CD14-positive monocyte (primary cell): ENCODE data around the gene RBKS. TPM values are rescaled to one million over a fixed set of nuclear protein-coding genes. Genes with fewer than 3 reads are reported as not detected.
A peak's percentile ranks its signal among the peaks of the same experiment; 100 is the strongest.

Experiments
- DNase-seq, 3 donors: peaks; one replicate each; pipeline ENCODE4 v3.0.0-alpha.2; 2011 to 2022
- H2AFZ ChIP-seq: 2 replicates; pipeline ENCODE4 v1.6.0; 2012; ENCODE audit warnings: mild to moderate bottlenecking, low read depth, low read length, inconsistent platforms; ENCODE audit not compliant: insufficient read depth, poor library complexity, severe bottlenecking
- H3K27ac ChIP-seq, 2 donors: 1 replicate in 1 of 2; 2 replicates in 1 of 2; pipeline ENCODE4 v1.5.1; 2012 to 2013; ENCODE audit warnings: low read length in 2 of 2, control low read depth in 1 of 2, inconsistent platforms in 1 of 2, low read depth in 1 of 2, mild to moderate bottlenecking in 1 of 2
- H3K27me3 ChIP-seq, 2 donors: one replicate each; pipeline versions ENCODE4 v1.6.0 to v1.6.1; 2011 to 2013; ENCODE audit warnings: low read length in 2 of 2; ENCODE audit not compliant: control insufficient read depth in 2 of 2, insufficient read depth in 2 of 2
- H3K36me3 ChIP-seq, 2 donors: replicated peaks in 1 of 2; 1 replicate in 1 of 2; 2 replicates in 1 of 2; pipeline versions ENCODE4 v1.5.1 to v1.6.1; 2012 to 2013; ENCODE audit warnings: low read length in 2 of 2, control low read depth in 1 of 2, inconsistent platforms in 1 of 2, mild to moderate bottlenecking in 1 of 2; ENCODE audit not compliant: insufficient read depth in 2 of 2, control insufficient read depth in 1 of 2
- H3K4me1 ChIP-seq, 2 donors: 1 replicate in 1 of 2; 2 replicates in 1 of 2; pipeline versions ENCODE4 v1.5.1 to v1.6.1; 2012 to 2013; ENCODE audit warnings: low read length in 2 of 2, control low read depth in 1 of 2, inconsistent platforms in 1 of 2, mild to moderate bottlenecking in 1 of 2, moderate library complexity in 1 of 2; ENCODE audit not compliant: insufficient read depth in 2 of 2, control insufficient read depth in 1 of 2
- H3K4me2 ChIP-seq: replicated peaks from 2 replicates; pipeline ENCODE3; 2012; ENCODE audit warnings: low read length, moderate library complexity, mild to moderate bottlenecking; ENCODE audit not compliant: poor library complexity, severe bottlenecking; ENCODE audit errors: extremely low read depth
- H3K4me3 ChIP-seq, 3 experiments: fragments of 200-600 bp in 1 of 3; sonication (generic) in 1 of 3; replicated peaks in 1 of 3; 1 replicate in 2 of 3; 2 replicates in 1 of 3; pipeline ENCODE4 v1.5.1; 2011 to 2013; ENCODE audit warnings: low read length in 3 of 3, mild to moderate bottlenecking in 3 of 3, control low read depth in 2 of 3, low read depth in 2 of 3, inconsistent platforms in 1 of 3, moderate library complexity in 1 of 3
- H3K79me2 ChIP-seq: 2 replicates; pipeline ENCODE4 v1.6.0; 2012; ENCODE audit warnings: mild to moderate bottlenecking, control low read depth, inconsistent platforms, low read length, moderate library complexity; ENCODE audit not compliant: insufficient read depth
- H3K9ac ChIP-seq: 2 replicates; pipeline ENCODE4 v1.6.0; 2017; ENCODE audit warnings: low read length, mild to moderate bottlenecking; ENCODE audit not compliant: insufficient read depth, poor library complexity, severe bottlenecking
- H3K9me3 ChIP-seq, 2 donors: replicated peaks in 1 of 2; 1 replicate in 1 of 2; 2 replicates in 1 of 2; pipeline versions ENCODE4 v1.5.1 to v1.6.1; 2012 to 2013; ENCODE audit warnings: low read length in 2 of 2, control low read depth in 1 of 2; ENCODE audit not compliant: control insufficient read depth in 1 of 2, insufficient read depth in 1 of 2
- H4K20me1 ChIP-seq: 2 replicates; pipeline ENCODE4 v1.6.0; 2012; ENCODE audit warnings: mild to moderate bottlenecking, low read length, control low read depth, moderate library complexity; ENCODE audit not compliant: insufficient read depth
- H3K27ac Mint-ChIP-seq, 7 donors: one replicate each; pipeline ENCODE4 v1.8.0; 2020; ENCODE audit warnings: mild to moderate bottlenecking in 7 of 7, mixed read lengths in 7 of 7, moderate library complexity in 6 of 7, inconsistent platforms in 2 of 7
- H3K27me3 Mint-ChIP-seq, 3 donors: one replicate each; pipeline ENCODE4 v1.8.0; 2021 to 2022; ENCODE audit warnings: low read depth in 3 of 3, mild to moderate bottlenecking in 3 of 3, mixed read lengths in 3 of 3, moderate library complexity in 3 of 3, inconsistent platforms in 1 of 3
- H3K36me3 Mint-ChIP-seq, 2 donors: one replicate each; pipeline ENCODE4 v1.8.0; 2020; ENCODE audit warnings: mixed read lengths in 2 of 2, inconsistent platforms in 1 of 2, mild to moderate bottlenecking in 1 of 2
- H3K4me1 Mint-ChIP-seq: one replicate; pipeline ENCODE4 v1.8.0; 2020; ENCODE audit warnings: mild to moderate bottlenecking, mixed read lengths
- H3K4me3 Mint-ChIP-seq, 2 donors: one replicate each; pipeline ENCODE4 v1.8.0; 2020; ENCODE audit warnings: mild to moderate bottlenecking in 2 of 2, mixed read lengths in 2 of 2, moderate library complexity in 1 of 2
- H3K9me3 Mint-ChIP-seq, 7 donors: one replicate each; pipeline ENCODE4 v1.8.0; 2020 to 2022; ENCODE audit warnings: mixed read lengths in 7 of 7, mild to moderate bottlenecking in 6 of 7, moderate library complexity in 6 of 7, inconsistent platforms in 2 of 7
- CTCF ChIP-seq: fragments of 200-600 bp; IDR thresholded peaks from one replicate; pipeline ENCODE4 v1.8.0; 2022; ENCODE audit warnings: antibody characterized with exemption, mild to moderate bottlenecking
- WGBS: methylation state at CpG from one replicate; pipeline ENCODE4 v1.1.5; 2013; ENCODE audit warnings: missing lambda C conversion rate; ENCODE audit not compliant: insufficient coverage; 5-methylcytosine and 5-hydroxymethylcytosine counted together
- intact Hi-C, 2 donors: fragments of 100-400 bp; cut with micrococcal nuclease; formaldehyde crosslinking; loops; one replicate each; pipeline versions ENCODE4 v1.15.0 to v1.15.1; 2023
- polyA plus RNA-seq, 3 donors: library from polyadenylated mRNA; depleted of rRNA in 1 of 3; unstranded in 2 of 3; stranded (reverse) in 1 of 3; fragments of 300-500 nt in 2 of 3; fragments of >200 nt in 1 of 3; fragmentation: Illumina TruSeq in 2 of 3; gene quantifications; 1 replicate in 2 of 3; 2 replicates in 1 of 3; pipeline ENCODE4 v1.2.3, GENCODE V29; 2012 to 2021

RBKS gene
- polyA plus RNA-seq, 3 donors: 3.9 to 39.1 (median 4.3) TPM

DNA sequence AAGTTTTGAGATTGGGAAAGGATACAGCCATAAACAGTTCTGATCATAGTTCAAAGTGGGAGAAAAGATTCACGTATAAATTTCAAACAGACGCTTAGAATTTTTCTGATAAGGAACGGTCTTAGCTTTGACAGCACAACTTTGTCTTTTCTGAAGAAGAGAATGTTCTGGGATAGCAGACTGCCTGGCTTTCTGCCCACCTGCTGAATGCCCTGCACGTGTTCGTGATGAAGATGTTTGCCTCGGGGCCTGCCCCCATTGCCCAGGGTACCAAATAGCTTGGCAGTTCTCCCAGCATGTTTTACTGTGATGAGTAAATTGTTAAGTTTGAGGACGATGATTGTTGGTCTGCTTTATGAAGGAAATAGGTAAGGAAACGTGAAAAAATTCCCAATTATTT lies 114.1 kb downstream of the RBKS start:
- Histone ChIP-seq H3K9ac (no peak overlapping the region), H3K27me3 (no peaks in the 10 kb centered on the region), H3K27ac (peak overlapping the region in 1 of 2 donors; percentile 18), H3K9me3 (no peaks in the 10 kb centered on the region), H3K4me2 (no peak overlapping the region), H4K20me1 (peaks cover 16% of the 10 kb centered on the region), H3K4me3 (no peak overlapping the region), H2AFZ (no peak overlapping the region), H3K79me2 (peaks cover 98% of the 10 kb centered on the region), H3K36me3 (peaks cover 13 to 63% of the 10 kb centered on the region in 2 donors), H3K4me1 (peaks cover 33 to 67% of the 10 kb centered on the region in 2 donors)
- peaks cover 58% of the 10 kb centered on the region for H3K4me1 Mint-ChIP-seq
- peaks cover 0 to 2% (median 0%) of the 10 kb centered on the region in 7 donors for H3K9me3 Mint-ChIP-seq
- no peak for DNase-seq
- intact Hi-C loops: loop anchor here in 1 of 2 donors (10.0 kb wide), 1 partner anchor 49 kb away; no protein-coding TSS in a partner anchor
- 90% methylated on average over 6 of the region's 8 CpGs for WGBS
- H3K4me3 Mint-ChIP-seq: no peak overlapping the region
- no peak for TF ChIP-seq CTCF
- H3K36me3 Mint-ChIP-seq: peaks cover 44 to 56% of the 10 kb centered on the region in 2 donors
- peak overlapping the region in 3 of 7 donors; percentile 27 to 84 (median 66) for H3K27ac Mint-ChIP-seq
- peaks cover 0 to under 1% (median 0%) of the 10 kb centered on the region in 3 donors for H3K27me3 Mint-ChIP-seq

- peak overlapping the region; percentile 84 for H3K4me2 ChIP-seq
- peaks cover 4 to 43% of the 10 kb centered on the region in 2 donors for H3K36me3 ChIP-seq
- H3K9ac ChIP-seq: peak overlapping the region; percentile 20
These were observed 116.2 kb downstream of the RBKS start for GRCh38 chr2:27773959-27774358.

More at GRCh38 chr2:27773959-27774358, 116.2 kb downstream of the RBKS start:
- H2AFZ ChIP-seq: peak overlapping the region; percentile 9
- H3K27me3 Mint-ChIP-seq: peaks cover 0 to 3% (median 0%) of the 10 kb centered on the region in 3 donors
- no CpG with 5 or more reads among the region's 5 CpGs for WGBS
- H4K20me1 ChIP-seq: peaks cover 11% of the 10 kb centered on the region
- H3K9me3 Mint-ChIP-seq: peaks cover 0 to 2% (median 0%) of the 10 kb centered on the region in 7 donors
- intact Hi-C loops: loop anchor here in 1 of 2 donors (10.0 kb wide), 1 partner anchor 51 kb away; no protein-coding TSS in a partner anchor
- peaks cover 28 to 43% of the 10 kb centered on the region in 2 donors for H3K36me3 Mint-ChIP-seq
- H3K27ac Mint-ChIP-seq: peak overlapping the region; percentile 67 to 98 (median 82)
- H3K4me3 Mint-ChIP-seq: peak overlapping the region; percentile 89 to 99
- no peaks in the 10 kb centered on the region for H3K27me3 ChIP-seq
- peak overlapping the region in 1 of 2 donors; percentile 95 for H3K27ac ChIP-seq
- H3K79me2 ChIP-seq: peaks cover 84% of the 10 kb centered on the region
- peaks cover 37 to 72% of the 10 kb centered on the region in 2 donors for H3K4me1 ChIP-seq
- no peak for TF ChIP-seq CTCF
- H3K9me3 ChIP-seq: no peaks in the 10 kb centered on the region
- H3K4me3 ChIP-seq: peak overlapping the region in 2 of 3 experiments; percentile 96 to 99
- DNase-seq: no peak
- H3K4me1 Mint-ChIP-seq: peaks cover 62% of the 10 kb centered on the region
